GM21526 (cell line): Measurements from ENCODE around the gene OR7D2.
"Not testable (repeated sequence)": the region's sequence is repeated elsewhere in the genome, so short reads cannot be mapped to it uniquely, and the experiment has no call there.

Source experiments
- ATAC-seq: cut with Tn5 transposase; IDR thresholded peaks from one replicate; pipeline ENCODE4 v1.9.1; 2021; ENCODE audit warnings: moderate library complexity; ENCODE audit not compliant: unreplicated experiment, low FRiP score

OR7D2 gene

GRCh38 chr19:9198044-9198443 lies 19.3 kb downstream of the OR7D2 start:
- ATAC-seq: not testable (repeated sequence)

GRCh38 chr19:9205501-9206113 lies 26.8 kb downstream of the OR7D2 start:
- ATAC-seq: no peak

GRCh38 chr19:9219489-9219888 lies 40.7 kb downstream of the OR7D2 start, which contains the start of gene OR7D4:
OR7D4 (minus strand) TSS chr19:9219589; CDS start chr19:9214837, 4,752 bp downstream.
- ATAC-seq: no peak
